Gastroesophageal sphincter (tissue), 4 donors: ENCODE results near the gene LSM14A. TPM values are rescaled to one million over a fixed set of nuclear protein-coding genes. Genes with fewer than 3 reads are reported as not detected.

Experiments
- ATAC-seq: fragments of 150-250 bp; one replicate; pipeline ENCODE4 v1.9.1; 2016; ENCODE audit warnings: mild to moderate bottlenecking, moderate library complexity
- H3K27ac ChIP-seq, 4 donors: fragments of 200-600 bp; sonication (generic) in 3 of 4; 1 replicate in 3 of 4; 2 replicates in 1 of 4; pipeline ENCODE4 v1.5.1; 2016 to 2019
- H3K27me3 ChIP-seq: fragments of 200-600 bp; sonication (generic); one replicate; pipeline ENCODE4 v1.5.1; 2019
- H3K36me3 ChIP-seq, 2 donors: fragments of 200-600 bp; sonication (generic); one replicate each; pipeline ENCODE4 v1.5.1; 2019; ENCODE audit warnings: control low read depth in 1 of 2
- H3K4me1 ChIP-seq, 3 donors: fragments of 200-600 bp; sonication (generic); 1 replicate in 2 of 3; 2 replicates in 1 of 3; pipeline ENCODE4 v1.5.1; 2016 to 2019; ENCODE audit warnings: control low read depth in 2 of 3
- H3K4me3 ChIP-seq, 2 donors: fragments of 200-600 bp; sonication (generic); one replicate each; pipeline ENCODE4 v1.5.1; 2019; ENCODE audit warnings: mild to moderate bottlenecking in 1 of 2, moderate library complexity in 1 of 2
- H3K9me3 ChIP-seq, 3 donors: fragments of 200-600 bp; sonication (generic); one replicate each; pipeline ENCODE4 v1.5.1; 2017 to 2019; ENCODE audit warnings: control low read depth in 2 of 3
- CTCF ChIP-seq, 4 experiments: fragments of 200-600 bp in 2 of 4; fragments of 450-650 bp in 2 of 4; sonication (generic) in 1 of 4; IDR thresholded peaks; one replicate each; pipeline ENCODE4 v1.5.1; 2017 to 2019; ENCODE audit warnings: antibody characterized with exemption in 4 of 4, mild to moderate bottlenecking in 2 of 4, moderate library complexity in 2 of 4
- EP300 ChIP-seq: sonication (generic); formaldehyde crosslinking; IDR thresholded peaks from one replicate; pipeline ENCODE4 v1.6.1; 2017; ENCODE audit warnings: antibody characterized with exemption, mild to moderate bottlenecking
- POLR2A ChIP-seq, 2 donors: fragments of 450-650 bp; IDR thresholded peaks; one replicate each; pipeline ENCODE4 v1.6.1; 2017; ENCODE audit warnings: antibody characterized with exemption in 2 of 2, mild to moderate bottlenecking in 2 of 2, moderate library complexity in 1 of 2
- POLR2AphosphoS5 ChIP-seq: sonication (generic); formaldehyde crosslinking; IDR thresholded peaks from one replicate; pipeline ENCODE4 v1.6.1; 2017; ENCODE audit warnings: antibody characterized with exemption
- WGBS, 2 donors: methylation state at CpG; one replicate each; pipeline ENCODE4 v1.1.5; 2018; ENCODE audit warnings: low coverage in 1 of 2; 5-methylcytosine and 5-hydroxymethylcytosine counted together
- total RNA-seq, 4 donors: library from RNA; depleted of rRNA; stranded (reverse); fragments of >200 nt; gene quantifications; one replicate each; pipeline ENCODE4 v1.1.0, GENCODE V29; 2016

Gene LSM14A
- total RNA-seq, 4 donors from 2014 or later, result 106 to 141 (median 128) TPM

- Histone ChIP-seq H3K9me3 (no peaks in the 10 kb centered on the region), H3K4me1 (peaks cover 28 to 99% (median 50%) of the 10 kb centered on the region in 3 donors), H3K27ac (peak overlapping the region in 1 of 4 donors; percentile 46), H3K36me3 (peaks cover 0 to 6% of the 10 kb centered on the region in 2 donors), H3K27me3 (no peaks in the 10 kb centered on the region), H3K4me3 (no peak overlapping the region)
- TF ChIP-seq EP300, result no peak
- TF ChIP-seq POLR2A (IDR thresholded peaks at IDR 0.05), result no peak
- no peak for TF ChIP-seq CTCF (IDR thresholded peaks at IDR 0.05)
- TF ChIP-seq POLR2AphosphoS5, result no peak
- ATAC-seq, result no peak
- 55 to 58% methylated on average over 2 of the region's 2 CpGs for WGBS, 2 donors
Measured at GRCh38 chr19:34178274-34178610, 5.9 kb downstream of the LSM14A start.

- H3K9me3 ChIP-seq, result no peaks in the 10 kb centered on the region
- peaks cover 0 to 6% of the 10 kb centered on the region in 2 donors for H3K36me3 ChIP-seq
- peaks cover 28 to 99% (median 48%) of the 10 kb centered on the region in 3 donors for H3K4me1 ChIP-seq
- no peak for ATAC-seq
- H3K27ac ChIP-seq, result peak overlapping the region in 3 of 4 donors; percentile 29 to 46 (median 35)
- no peak overlapping the region for H3K4me3 ChIP-seq
- TF ChIP-seq CTCF (IDR thresholded peaks at IDR 0.05), result no peak
- TF ChIP-seq POLR2AphosphoS5, result no peak
- no peak for TF ChIP-seq POLR2A (IDR thresholded peaks at IDR 0.05)
- no peaks in the 10 kb centered on the region for H3K27me3 ChIP-seq
- 15 to 29% methylated on average over 2 of the region's 2 CpGs for WGBS, 2 donors
Measured at GRCh38 chr19:34179066-34179465, 6.8 kb downstream of the LSM14A start.

- Histone ChIP-seq H3K36me3 (peaks cover 0 to 6% of the 10 kb centered on the region in 2 donors), H3K9me3 (no peaks in the 10 kb centered on the region), H3K4me3 (no peak overlapping the region), H3K27me3 (no peaks in the 10 kb centered on the region), H3K4me1 (peaks cover 29 to 99% (median 42%) of the 10 kb centered on the region in 3 donors), H3K27ac (peak overlapping the region in 2 of 4 donors; percentile 35 to 46)
- 90 to 91% methylated on average over 1 to 2 of the region's 2 CpGs for WGBS, 2 donors
- TF ChIP-seq EP300 (no peak), CTCF (IDR thresholded peaks at IDR 0.05) (no peak), POLR2A (IDR thresholded peaks at IDR 0.05) (no peak), POLR2AphosphoS5 (no peak)
- no peak for ATAC-seq
Measured at GRCh38 chr19:34180273-34180672, 8.0 kb downstream of the LSM14A start.

- WGBS, 2 donors, result 71 to 78% methylated on average over 3 to 5 of the region's 5 CpGs
- Histone ChIP-seq H3K36me3 (peaks cover 0 to 6% of the 10 kb centered on the region in 2 donors), H3K27me3 (no peaks in the 10 kb centered on the region), H3K9me3 (no peaks in the 10 kb centered on the region), H3K4me1 (peaks cover 30 to 99% (median 38%) of the 10 kb centered on the region in 3 donors), H3K4me3 (no peak overlapping the region), H3K27ac (no peak overlapping the region)
- ATAC-seq, result no peak
- no peak for TF ChIP-seq POLR2AphosphoS5
- TF ChIP-seq EP300, result no peak
- TF ChIP-seq CTCF (IDR thresholded peaks at IDR 0.05), result no peak
- TF ChIP-seq POLR2A (IDR thresholded peaks at IDR 0.05), result no peak
Measured at GRCh38 chr19:34180709-34181108, 8.4 kb downstream of the LSM14A start.

GRCh38 chr19:34181111-34181864, 9.0 kb downstream of the LSM14A start:
- Histone ChIP-seq H3K4me3 (no peak overlapping the region), H3K27ac (no peak overlapping the region), H3K27me3 (no peaks in the 10 kb centered on the region), H3K9me3 (no peaks in the 10 kb centered on the region), H3K36me3 (peaks cover 0 to 6% of the 10 kb centered on the region in 2 donors), H3K4me1 (peaks cover 29 to 99% (median 33%) of the 10 kb centered on the region in 3 donors)
- 65 to 74% methylated on average over 4 to 5 of the region's 5 CpGs for WGBS, 2 donors
- no peak for ATAC-seq
- TF ChIP-seq POLR2A (IDR thresholded peaks at IDR 0.05), result no peak
- TF ChIP-seq CTCF (IDR thresholded peaks at IDR 0.05), result no peak
- TF ChIP-seq POLR2AphosphoS5, result no peak
- TF ChIP-seq EP300, result no peak
